Activated CD4-positive, alpha-beta T cell treated with anti-CD3 and anti-CD28 coated beads, Interleukin-2, Interleukin-4, amounts not matched to agents 100 ng/mL and 50 ng/mL, durations not matched to agents 16 hours and 8 hours (primary cell): ENCODE results near the gene NT5C1A.

Experiments
- DNase-seq: peaks from one replicate; pipeline ENCODE4 v3.0.0-alpha.2; 2020; ENCODE audit warnings: low spot score

Gene NT5C1A

DNA sequence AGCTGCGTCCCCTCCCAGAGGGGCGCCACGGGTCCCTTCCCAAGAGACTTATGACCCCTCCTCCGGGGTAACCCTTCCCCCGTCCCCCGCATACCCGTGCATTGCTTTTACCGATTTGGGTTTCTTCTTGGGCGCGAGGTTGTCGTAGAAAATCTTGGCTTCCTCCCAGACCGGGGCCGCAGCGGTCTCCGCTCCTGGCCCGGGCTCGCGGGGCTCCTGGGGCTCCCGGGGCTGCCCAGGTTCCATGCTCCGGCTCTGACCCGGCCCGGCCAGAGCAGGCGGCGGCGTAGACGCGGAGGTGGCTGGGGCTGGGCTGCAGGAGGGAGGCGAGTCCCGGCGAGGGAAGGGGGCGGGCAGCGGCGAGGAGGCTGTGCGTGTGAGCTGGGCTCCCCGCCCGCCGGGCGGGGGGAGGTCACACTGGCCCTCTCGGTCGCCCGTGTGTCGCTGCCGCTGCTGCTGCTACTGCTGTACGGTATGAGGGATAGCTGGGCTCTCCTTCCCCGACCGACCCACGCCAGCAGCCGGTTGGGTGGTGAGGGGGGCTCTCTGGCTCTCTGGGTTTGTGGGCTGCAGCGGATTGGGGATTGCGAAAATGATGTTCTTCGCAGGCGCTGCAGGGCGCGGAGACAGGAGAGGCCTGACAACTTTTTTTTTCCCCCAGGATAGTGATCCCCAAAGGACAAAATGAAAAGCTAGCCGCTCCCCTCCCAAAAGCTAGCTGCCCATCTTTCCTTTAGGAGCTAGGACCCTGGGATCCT, at the start of gene NT5C1A:
NT5C1A (minus strand) TSS at position 315 of the 758 bp plus-strand sequence; CDS start at position 246, 69 bp downstream.
- peak; percentile 23 for DNase-seq

- no peak for DNase-seq
Observed at GRCh38 chr1:39721664-39722063, 49.8 kb upstream of the NT5C1A start.

DNA sequence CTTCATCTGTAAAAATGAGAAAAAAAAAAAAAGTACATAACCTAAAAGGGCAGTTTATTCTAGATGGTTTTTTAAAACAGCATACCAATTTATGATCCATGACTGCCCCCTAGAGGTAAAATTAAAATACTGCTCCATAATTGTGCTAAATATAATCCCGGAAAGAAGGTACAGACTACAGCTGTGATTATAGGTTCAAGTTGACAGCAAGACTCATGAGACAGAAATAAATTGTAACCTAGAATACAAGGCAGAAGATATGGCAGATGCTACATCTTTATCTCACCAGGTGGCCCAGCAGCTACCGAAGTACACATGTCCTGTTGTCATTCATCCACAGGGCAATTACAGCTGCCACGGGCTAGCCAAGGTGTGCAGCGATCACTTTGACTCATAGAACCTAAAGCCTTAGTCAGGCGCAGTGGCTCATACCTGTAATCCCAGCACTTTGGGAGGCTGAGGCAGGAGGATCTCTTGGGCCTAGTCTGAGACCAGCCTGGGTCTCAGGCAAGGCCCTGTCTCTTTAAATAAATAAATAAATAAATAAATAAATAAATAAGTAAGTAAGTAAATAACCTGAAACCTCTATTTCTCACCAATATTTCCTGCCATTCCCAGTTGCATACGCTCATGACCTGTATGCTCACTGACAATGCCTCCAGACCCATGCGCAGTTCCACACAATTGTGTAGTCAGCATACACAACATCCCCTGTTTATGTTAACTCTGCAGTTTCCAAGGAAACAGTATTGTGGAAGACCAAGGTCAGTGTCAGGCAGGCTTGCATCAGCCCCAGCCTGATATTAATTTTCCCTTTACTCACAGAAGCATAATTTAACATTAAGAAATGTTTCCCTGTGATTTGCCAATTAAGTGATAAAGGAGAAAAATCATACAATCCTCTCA, 48.4 kb upstream of the NT5C1A start:
- DNase-seq = peak; percentile 74

GRCh38 chr1:39717809-39718208, 45.9 kb upstream of the NT5C1A start:
- DNase-seq = no peak

DNA sequence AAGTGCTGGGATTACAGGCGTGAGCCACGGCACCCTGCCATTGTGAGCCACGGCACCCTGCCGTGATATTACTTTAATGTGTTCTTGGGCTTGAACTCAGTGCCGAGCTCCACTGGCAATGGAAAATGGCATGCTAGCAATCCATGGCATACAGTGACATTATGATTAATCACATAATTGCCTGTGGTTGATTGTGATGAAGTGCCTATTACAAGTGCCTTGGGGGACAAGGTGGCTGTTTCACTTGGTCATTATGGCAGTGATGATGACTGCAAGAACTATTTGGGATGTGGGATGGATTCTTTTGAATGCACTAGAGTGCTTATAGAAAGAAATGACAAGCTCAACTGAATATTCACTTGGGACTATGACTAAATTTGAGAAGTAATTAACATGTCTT, 41.6 kb upstream of the NT5C1A start:
- no peak for DNase-seq

- no peak for DNase-seq
Observed at GRCh38 chr1:39711966-39712340, 40.0 kb upstream of the NT5C1A start.

DNA sequence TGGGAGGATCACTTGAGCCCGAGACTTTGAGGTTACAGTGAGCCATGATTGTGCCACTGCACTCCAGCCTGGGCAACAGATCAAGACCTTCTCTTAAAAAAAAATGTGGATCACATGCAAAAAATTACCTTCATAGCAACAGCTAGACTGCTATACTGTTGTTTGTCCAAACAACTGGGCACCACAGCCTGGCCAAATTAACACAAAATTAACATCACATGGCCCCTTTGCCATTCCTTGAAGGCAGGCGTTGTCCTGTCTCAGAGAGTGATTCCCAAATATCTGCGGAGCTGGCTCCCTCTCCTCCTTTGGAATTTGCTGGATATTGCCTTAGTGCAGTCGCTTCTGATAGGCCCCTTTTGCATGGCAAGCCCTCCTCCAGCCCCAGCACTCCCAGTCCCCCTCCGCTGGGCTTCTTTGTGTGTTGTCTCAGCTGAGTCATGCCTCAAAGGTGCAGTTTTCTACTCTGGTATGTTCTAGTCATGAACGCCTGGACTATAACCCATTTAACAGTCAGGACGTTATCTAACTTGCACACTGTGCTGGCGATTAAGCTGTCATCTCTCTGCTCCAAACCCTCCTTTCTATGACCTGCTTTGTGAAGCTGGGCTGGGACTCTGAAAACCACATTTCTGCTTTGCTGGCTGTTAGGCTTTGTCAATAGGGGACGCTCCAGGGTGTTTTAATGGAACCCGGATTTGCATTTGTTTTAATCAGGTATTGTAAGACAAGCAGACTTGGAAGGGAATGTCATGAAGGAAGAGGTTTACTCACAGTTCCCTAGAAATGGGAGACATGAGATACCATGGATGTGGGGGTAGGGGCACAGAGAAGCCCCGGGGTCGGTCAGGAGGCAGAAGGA, 39.4 kb upstream of the NT5C1A start:
- no peak for DNase-seq

GRCh38 chr1:39707506-39707905, 35.6 kb upstream of the NT5C1A start:
- no peak for DNase-seq

DNA sequence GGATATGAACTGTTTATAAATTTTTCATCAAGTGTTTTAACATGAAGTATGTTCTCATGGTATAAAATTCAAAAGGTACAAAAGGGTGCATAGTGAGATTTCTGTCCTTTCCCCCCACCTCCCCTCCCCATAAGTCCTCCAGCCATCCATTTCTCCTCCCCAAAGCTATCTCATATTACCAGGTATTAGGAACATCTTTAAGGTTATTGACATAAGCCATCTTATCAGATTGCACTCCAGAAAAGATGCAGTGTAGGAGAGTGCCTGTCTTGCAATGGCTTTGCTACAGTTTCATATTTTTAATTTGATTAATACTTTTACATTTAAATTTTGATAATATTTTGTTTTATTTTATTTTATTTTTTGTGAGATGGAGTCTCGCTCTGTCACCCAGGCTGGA, 32.9 kb upstream of the NT5C1A start:
- no peak for DNase-seq

DNA sequence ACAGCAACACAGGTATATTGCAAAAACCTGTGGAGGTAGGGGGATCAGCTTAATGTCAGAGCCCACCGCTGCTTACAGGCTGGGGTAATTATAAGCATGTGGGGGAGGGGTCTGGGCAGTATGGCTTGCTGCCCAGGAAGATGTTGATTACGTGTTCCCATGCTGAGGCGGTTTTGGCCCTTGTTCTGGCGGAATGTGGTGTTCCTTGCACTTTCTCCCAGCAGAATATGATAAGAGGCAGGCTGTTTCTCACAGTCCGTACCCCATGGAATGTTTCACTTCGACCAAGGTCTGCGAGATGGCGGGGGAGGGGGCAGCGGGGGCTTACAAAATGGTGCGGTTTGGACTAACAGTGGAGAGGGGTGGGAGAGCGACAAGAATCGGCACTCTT, 29.1 kb upstream of the NT5C1A start:
- no peak for DNase-seq

DNA sequence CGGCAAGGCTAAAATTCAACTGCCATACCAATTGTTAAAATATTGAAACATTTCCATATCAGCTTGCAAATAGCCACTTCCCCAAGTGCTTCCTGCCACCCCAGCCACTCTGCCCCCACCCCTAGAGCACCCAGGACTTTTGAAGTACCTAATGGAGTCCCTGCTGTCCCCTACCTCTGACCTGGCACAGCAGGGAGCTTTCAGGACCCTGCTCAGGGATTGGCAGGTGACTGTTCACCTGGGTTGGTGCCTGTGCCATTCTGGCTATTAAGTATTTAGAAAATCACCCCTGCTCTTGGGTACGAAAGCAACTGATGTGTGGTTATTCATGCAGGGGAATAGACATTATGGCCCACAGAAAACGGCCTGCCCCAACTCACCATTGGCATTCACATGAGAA, 28.4 kb upstream of the NT5C1A start:
- DNase-seq = no peak

GRCh38 chr1:39699419-39699818, 27.5 kb upstream of the NT5C1A start:
- no peak for DNase-seq

DNA sequence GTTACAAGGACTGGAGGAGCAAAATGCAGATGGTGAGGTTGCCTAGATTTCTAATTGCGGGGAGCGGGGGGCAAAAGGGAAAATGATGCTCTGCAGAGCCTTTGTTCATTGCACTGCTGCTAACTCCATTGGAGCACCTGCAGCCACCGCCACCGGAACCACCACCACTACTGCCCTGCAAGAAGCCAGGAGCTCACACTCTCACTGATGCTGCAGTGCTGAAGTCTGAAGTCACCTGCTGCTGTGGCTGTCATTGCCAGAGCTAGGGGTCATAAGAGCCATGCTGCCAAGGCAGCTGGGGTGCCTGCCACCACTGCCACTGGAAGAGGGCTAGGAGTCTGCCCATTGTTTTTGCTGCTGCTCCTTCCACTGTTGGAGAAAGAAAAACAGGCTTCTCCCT, 26.7 kb upstream of the NT5C1A start:
- no peak for DNase-seq

DNA sequence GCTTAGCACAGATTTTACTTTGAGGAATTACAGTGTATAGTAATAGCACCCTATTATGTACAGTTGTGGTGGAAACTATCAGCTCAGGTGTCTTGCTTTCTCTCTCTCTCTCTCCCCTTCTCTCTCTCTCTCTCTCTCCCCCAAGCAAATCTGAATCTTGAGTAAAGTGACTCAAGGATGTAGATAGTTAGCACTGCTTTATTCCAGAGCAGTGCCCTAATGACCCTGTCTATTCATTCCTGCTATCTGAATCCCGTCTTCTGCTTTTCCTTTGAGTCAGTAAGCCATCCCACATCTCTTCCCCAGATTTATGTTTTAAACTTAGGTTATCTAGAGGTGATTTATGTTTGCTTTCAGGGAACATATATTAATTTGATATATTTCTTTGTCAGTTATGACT, 24.5 kb upstream of the NT5C1A start:
- DNase-seq = no peak

- DNase-seq = no peak
Observed at GRCh38 chr1:39695016-39695415, 23.1 kb upstream of the NT5C1A start.

DNA sequence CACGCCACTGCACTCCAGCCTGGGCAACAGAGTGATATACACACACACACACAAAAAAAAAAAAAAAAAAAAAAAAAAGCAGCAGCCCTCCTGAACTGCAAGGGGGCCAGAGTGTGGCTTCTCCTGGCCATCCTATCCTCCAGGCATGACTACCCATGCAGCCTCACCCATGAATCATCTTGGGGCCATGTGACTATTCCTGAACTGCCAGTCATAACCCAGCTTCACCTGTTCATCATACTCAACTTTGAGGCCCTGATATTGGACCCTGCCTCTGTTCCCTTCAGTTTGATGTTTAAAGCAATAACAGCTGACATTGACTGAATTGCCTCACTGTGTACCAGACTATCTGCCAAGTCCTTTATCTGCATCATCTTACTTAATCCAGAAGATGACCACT, 22.1 kb upstream of the NT5C1A start:
- no peak for DNase-seq

DNA sequence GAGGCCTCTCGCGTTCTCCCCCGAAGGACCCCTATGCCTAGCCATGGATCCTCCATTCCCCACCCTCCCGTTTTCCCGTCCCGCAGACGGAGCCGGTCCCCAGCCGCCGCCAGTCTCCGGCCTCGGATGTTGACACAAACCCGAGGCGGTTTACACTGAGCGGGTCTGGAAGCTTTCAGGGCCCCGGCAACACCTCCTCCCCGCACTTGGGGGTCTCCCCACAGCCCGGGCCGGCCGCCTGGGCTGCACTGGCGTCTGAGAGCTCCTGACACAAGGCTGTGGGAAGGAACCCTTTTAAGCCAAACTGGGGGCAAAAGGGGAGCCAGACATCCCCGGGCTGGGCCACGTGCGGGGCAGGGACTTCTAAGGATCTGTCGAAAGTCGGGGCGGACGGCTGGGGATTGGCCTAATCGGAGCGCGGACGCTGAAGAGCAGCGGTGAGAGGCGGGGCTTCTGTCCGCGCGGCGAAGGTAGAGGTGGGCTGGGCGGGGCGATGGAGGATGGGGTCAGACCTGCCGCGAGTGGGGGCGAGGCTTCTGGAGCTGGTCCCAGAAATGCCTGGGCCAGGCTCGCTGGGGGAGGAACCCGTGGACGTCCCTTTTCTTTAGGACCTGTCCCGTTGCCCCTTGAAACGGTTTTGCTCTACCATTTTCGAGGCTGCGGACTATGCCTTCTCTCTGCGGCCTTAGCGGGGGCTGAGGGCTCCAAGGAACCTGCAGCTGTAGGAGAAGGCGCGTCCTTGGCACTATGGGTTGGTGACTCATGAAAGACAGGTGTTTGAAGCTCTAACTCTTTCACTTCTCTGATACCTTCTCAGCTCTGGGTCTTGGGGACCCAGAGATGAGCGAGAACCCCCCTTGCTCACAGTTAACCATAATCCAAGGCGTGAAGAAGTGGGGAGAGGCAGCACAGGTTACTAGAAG, 20.5 kb upstream of the NT5C1A start:
- no peak for DNase-seq

DNA sequence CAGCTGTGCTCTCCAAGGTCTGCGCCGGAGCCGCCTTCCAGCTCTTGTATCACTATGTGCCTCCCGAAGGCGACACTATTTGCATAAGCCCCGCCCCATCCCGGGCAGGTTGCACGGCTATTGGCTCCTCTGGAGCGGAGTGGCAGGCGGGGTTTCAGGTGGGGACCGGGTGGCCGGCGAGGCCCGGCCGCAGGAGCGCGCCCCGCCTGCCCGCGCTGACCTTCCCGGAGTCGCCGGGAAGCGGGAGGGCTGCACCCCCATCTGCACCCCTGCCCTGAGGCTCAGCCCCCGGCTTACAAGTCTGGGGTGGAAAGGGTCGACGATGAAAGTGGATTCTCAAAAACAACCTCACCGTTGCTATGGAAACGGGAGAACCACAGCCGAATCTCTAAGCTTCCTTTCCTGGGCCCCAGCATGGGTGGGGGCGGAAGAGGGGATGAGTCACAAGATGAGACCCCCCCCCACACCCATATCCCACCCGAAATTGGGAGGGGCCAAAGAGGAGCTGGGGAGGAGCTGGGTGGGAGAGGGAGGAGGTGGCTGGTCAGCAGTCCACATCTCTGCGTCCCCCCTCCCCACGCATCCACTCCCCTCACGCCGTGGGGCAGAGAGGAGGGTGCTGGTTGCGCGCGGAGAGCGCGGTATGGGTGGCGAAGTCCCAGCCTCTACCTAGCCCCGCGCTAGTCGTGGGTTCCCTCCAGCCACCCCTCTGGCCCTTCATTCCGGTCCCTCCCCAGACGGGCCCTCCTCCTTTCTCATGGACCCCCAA, 19.7 kb upstream of the NT5C1A start, which contains the start of gene HPCAL4:
HPCAL4 (minus strand) TSS at position 51 of the 769 bp plus-strand sequence. CDS start 6,830 bp downstream, outside the sequence.
- DNase-seq = peak; percentile 84

- no peak for DNase-seq
Observed at GRCh38 chr1:39690794-39691382, 19.0 kb upstream of the NT5C1A start.

GRCh38 chr1:39690225-39690624, 18.3 kb upstream of the NT5C1A start:
- DNase-seq = no peak
